NOMO-1 (cell line): ENCODE data around the gene KRT6B.
"Not testable (repeated sequence)": the region's sequence is repeated elsewhere in the genome, so short reads cannot be mapped to it uniquely, and the experiment has no call there.

ENCODE experiments used
- DNase-seq, 2 experiments: peaks; one replicate each; lab custom pipeline; 2025; ENCODE audit not compliant: unreplicated experiment in 2 of 2; lab: John Stamatoyannopoulos, UW

Gene KRT6B

GRCh38 chr12:52452101-52452500, at the start of gene KRT6B:
KRT6B (minus strand) TSS chr12:52452146; CDS start chr12:52452078, 68 bp downstream.
- DNase-seq: no peak

- no peak for DNase-seq
Measured at GRCh38 chr12:52501490-52501889, 49.5 kb upstream of the KRT6B start.

- not testable (repeated sequence) for DNase-seq
Measured at GRCh38 chr12:52500574-52500973, 48.6 kb upstream of the KRT6B start.

GRCh38 chr12:52499806-52500560, 48.0 kb upstream of the KRT6B start:
- DNase-seq: no peak

- DNase-seq: no peak
Measured at GRCh38 chr12:52498946-52499345, 47.0 kb upstream of the KRT6B start.

GRCh38 chr12:52497975-52498374, 46.0 kb upstream of the KRT6B start:
- DNase-seq: no peak

GRCh38 chr12:52496590-52497071, 44.7 kb upstream of the KRT6B start:
- DNase-seq: no peak

GRCh38 chr12:52496054-52496453, 44.1 kb upstream of the KRT6B start:
- DNase-seq: no peak

GRCh38 chr12:52495389-52495788, 43.4 kb upstream of the KRT6B start:
- no peak for DNase-seq

GRCh38 chr12:52494518-52494917, 42.6 kb upstream of the KRT6B start:
- no peak for DNase-seq

GRCh38 chr12:52494100-52494499, 42.2 kb upstream of the KRT6B start:
- no peak for DNase-seq

- DNase-seq: no peak
Measured at GRCh38 chr12:52493172-52493571, 41.2 kb upstream of the KRT6B start, which contains the start of gene KRT6A. KRT6A (minus strand) TSS chr12:52493257; CDS start chr12:52493188, 69 bp downstream.

- DNase-seq: not testable (repeated sequence)
Measured at GRCh38 chr12:52492405-52492804, 40.5 kb upstream of the KRT6B start.

- DNase-seq: not testable (repeated sequence)
Measured at GRCh38 chr12:52491495-52491894, 39.5 kb upstream of the KRT6B start.

- no peak for DNase-seq
Measured at GRCh38 chr12:52488736-52489135, 36.8 kb upstream of the KRT6B start.

- not testable (repeated sequence) for DNase-seq
Measured at GRCh38 chr12:52487744-52488443, 35.9 kb upstream of the KRT6B start.

GRCh38 chr12:52487211-52487610, 35.3 kb upstream of the KRT6B start:
- no peak for DNase-seq

- DNase-seq: no peak
Measured at GRCh38 chr12:52486166-52487105, 34.5 kb upstream of the KRT6B start.

- DNase-seq: no peak
Measured at GRCh38 chr12:52480073-52480472, 28.1 kb upstream of the KRT6B start.

- DNase-seq: no peak
Measured at GRCh38 chr12:52477651-52478050, 25.7 kb upstream of the KRT6B start.

- no peak for DNase-seq
Measured at GRCh38 chr12:52474212-52474611, 22.3 kb upstream of the KRT6B start.
